Ectodermal cell (in vitro differentiated cells): ENCODE results near the gene BAZ2B.

Experiments
- H3K27ac ChIP-seq: 2 replicates; pipeline ENCODE4 v1.7.0; 2013; ENCODE audit warnings: mild to moderate bottlenecking, low read depth, low read length; ENCODE audit not compliant: insufficient read depth, poor library complexity, severe bottlenecking
- H3K27me3 ChIP-seq: 2 replicates; pipeline ENCODE4 v1.7.0; 2013; ENCODE audit warnings: mild to moderate bottlenecking, low read length; ENCODE audit not compliant: insufficient read depth, control insufficient read depth, poor library complexity, severe bottlenecking
- H3K36me3 ChIP-seq: one replicate; pipeline ENCODE4 v1.7.0; 2013; ENCODE audit warnings: low read length; ENCODE audit not compliant: control insufficient read depth, insufficient read depth
- H3K4me1 ChIP-seq: one replicate; pipeline ENCODE4 v1.7.0; 2013; ENCODE audit warnings: low read length; ENCODE audit not compliant: control insufficient read depth, insufficient read depth
- H3K4me3 ChIP-seq: 2 replicates; pipeline ENCODE4 v1.7.0; 2013; ENCODE audit warnings: low read depth, low read length, control low read depth; ENCODE audit not compliant: insufficient read depth
- H3K9me3 ChIP-seq: 2 replicates; pipeline ENCODE4 v1.7.0; 2013; ENCODE audit warnings: mild to moderate bottlenecking, low read length, moderate library complexity; ENCODE audit not compliant: control insufficient read depth
- WGBS, 2 experiments: methylation state at CpG; one replicate each; pipeline ENCODE4 v1.1.7; 2013; ENCODE audit warnings: missing lambda C conversion rate in 2 of 2; 5-methylcytosine and 5-hydroxymethylcytosine counted together

BAZ2B gene

GRCh38 chr2:159442159-159442852, 174.0 kb downstream of the BAZ2B start:
- H3K9me3 ChIP-seq: no peaks in the 10 kb centered on the region
- 92 to 95% methylated on average over 2 of the region's 2 CpGs for WGBS, 2 experiments
- H3K36me3 ChIP-seq: peaks cover 13% of the 10 kb centered on the region

GRCh38 chr2:159441182-159441581, 175.2 kb downstream of the BAZ2B start:
- no peaks in the 10 kb centered on the region for H3K27me3 ChIP-seq
- peaks cover 15% of the 10 kb centered on the region for H3K36me3 ChIP-seq
- no peaks in the 10 kb centered on the region for H3K9me3 ChIP-seq
- no peak overlapping the region for H3K4me3 ChIP-seq
- WGBS, 2 experiments: 75% methylated on average over 1 of the region's 1 CpG; no CpG with 5 or more reads in 1 of the 2 experiments
- no peak overlapping the region for H3K27ac ChIP-seq
- no peaks in the 10 kb centered on the region for H3K4me1 ChIP-seq

More at GRCh38 chr2:159442159-159442852, 174.0 kb downstream of the BAZ2B start:
- H3K4me3 ChIP-seq: no peak overlapping the region
- H3K4me1 ChIP-seq: no peaks in the 10 kb centered on the region
- no peaks in the 10 kb centered on the region for H3K27me3 ChIP-seq
- no peak overlapping the region for H3K27ac ChIP-seq

GRCh38 chr2:159439421-159439820, 176.9 kb downstream of the BAZ2B start:
- Histone ChIP-seq H3K9me3 (no peaks in the 10 kb centered on the region), H3K4me3 (no peak overlapping the region), H3K27me3 (no peaks in the 10 kb centered on the region), H3K27ac (no peak overlapping the region), H3K36me3 (peaks cover 15% of the 10 kb centered on the region), H3K4me1 (no peaks in the 10 kb centered on the region)

- Histone ChIP-seq H3K27ac (no peak overlapping the region), H3K4me3 (no peak overlapping the region), H3K4me1 (no peaks in the 10 kb centered on the region), H3K9me3 (no peaks in the 10 kb centered on the region), H3K27me3 (no peaks in the 10 kb centered on the region), H3K36me3 (peaks cover 15% of the 10 kb centered on the region)
- 93% methylated on average over 3 to 4 of the region's 5 CpGs for WGBS, 2 experiments
Observed at GRCh38 chr2:159438720-159439353, 177.5 kb downstream of the BAZ2B start.

GRCh38 chr2:159438284-159438683, 178.1 kb downstream of the BAZ2B start:
- no peaks in the 10 kb centered on the region for H3K27me3 ChIP-seq
- peaks cover 15% of the 10 kb centered on the region for H3K36me3 ChIP-seq
- H3K27ac ChIP-seq: no peak overlapping the region
- H3K4me1 ChIP-seq: no peaks in the 10 kb centered on the region
- H3K9me3 ChIP-seq: no peaks in the 10 kb centered on the region
- WGBS, 2 experiments: 95 to 96% methylated on average over 2 to 3 of the region's 3 CpGs
- no peak overlapping the region for H3K4me3 ChIP-seq

- Histone ChIP-seq H3K4me3 (no peak overlapping the region), H3K27me3 (no peaks in the 10 kb centered on the region), H3K27ac (no peak overlapping the region), H3K36me3 (peaks cover 19% of the 10 kb centered on the region), H3K4me1 (no peaks in the 10 kb centered on the region), H3K9me3 (no peaks in the 10 kb centered on the region)
- no CpG with 5 or more reads among the region's 1 CpG for WGBS, 2 experiments
Observed at GRCh38 chr2:159432610-159433009, 183.7 kb downstream of the BAZ2B start.

- Histone ChIP-seq H3K27me3 (no peaks in the 10 kb centered on the region), H3K4me3 (no peak overlapping the region), H3K36me3 (peaks cover 14% of the 10 kb centered on the region), H3K27ac (no peak overlapping the region), H3K4me1 (no peaks in the 10 kb centered on the region), H3K9me3 (no peaks in the 10 kb centered on the region)
- 93 to 100% methylated on average over 1 to 2 of the region's 2 CpGs for WGBS, 2 experiments
Observed at GRCh38 chr2:159427048-159427447, 189.3 kb downstream of the BAZ2B start.

GRCh38 chr2:159419403-159419802, 196.9 kb downstream of the BAZ2B start:
- no peaks in the 10 kb centered on the region for H3K9me3 ChIP-seq
- H3K27ac ChIP-seq: no peak overlapping the region
- 91 to 96% methylated on average over 2 of the region's 2 CpGs for WGBS, 2 experiments
- H3K27me3 ChIP-seq: no peaks in the 10 kb centered on the region
- no peaks in the 10 kb centered on the region for H3K4me1 ChIP-seq
- no peaks in the 10 kb centered on the region for H3K36me3 ChIP-seq
- no peak overlapping the region for H3K4me3 ChIP-seq

- Histone ChIP-seq H3K4me1 (no peaks in the 10 kb centered on the region), H3K4me3 (no peak overlapping the region), H3K27ac (no peak overlapping the region), H3K36me3 (no peaks in the 10 kb centered on the region), H3K27me3 (no peaks in the 10 kb centered on the region), H3K9me3 (no peaks in the 10 kb centered on the region)
- 89 to 100% methylated on average over 1 of the region's 1 CpG for WGBS, 2 experiments
Observed at GRCh38 chr2:159411460-159411859, 204.9 kb downstream of the BAZ2B start.

GRCh38 chr2:159410276-159410675, 206.1 kb downstream of the BAZ2B start:
- no peak overlapping the region for H3K27ac ChIP-seq
- peaks cover 6% of the 10 kb centered on the region for H3K36me3 ChIP-seq
- H3K27me3 ChIP-seq: no peaks in the 10 kb centered on the region
- WGBS, 2 experiments: 92 to 98% methylated on average over 4 of the region's 5 CpGs
- H3K4me3 ChIP-seq: no peak overlapping the region
- H3K4me1 ChIP-seq: no peaks in the 10 kb centered on the region
- H3K9me3 ChIP-seq: no peaks in the 10 kb centered on the region
